SK-N-SH (cell line): ENCODE measurements around the gene RFC4. TPM values are rescaled to one million over a fixed set of nuclear protein-coding genes. Genes with fewer than 3 reads are reported as not detected.

Source experiments
- CTCF ChIA-PET: fragments of 300-600, 350-600 bp; formaldehyde crosslinking; extraction: SDS; loops from one replicate; lab custom pipeline; 2021; lab: Yijun Ruan, JAX
- POLR2A ChIA-PET: fragments of 350-600 bp; sonication (Branson Sonifier 250); formaldehyde crosslinking; extraction: SDS; loops from one replicate; lab custom pipeline; 2020; ENCODE audit warnings: antibody characterized with exemption, inconsistent platforms; lab: Yijun Ruan, JAX
- DNase-seq: peaks from one replicate; pipeline ENCODE4 v3.0.0; 2012
- H2AFZ ChIP-seq: fragments of 200-600 bp; sonication (generic); 2 replicates; pipeline ENCODE4 v1.8.1; 2016; ENCODE audit warnings: antibody characterized with exemption, mild to moderate bottlenecking, low read depth
- H3F3A ChIP-seq: fragments of 200-600 bp; sonication (generic); replicated peaks from 2 replicates; pipeline ENCODE3; 2016; ENCODE audit warnings: antibody characterized with exemption, mild to moderate bottlenecking; ENCODE audit not compliant: insufficient read depth
- H3K27ac ChIP-seq, 2 experiments: fragments of 200-500 bp in 1 of 2; fragments of 200-600 bp in 1 of 2; sonication (Bioruptor generic) in 1 of 2; sonication (generic), shearing (Covaris generic) in 1 of 2; 2 replicates each; pipeline versions ENCODE4 v1.5.1 to v1.6.1; 2014 to 2016; ENCODE audit warnings: low read depth in 2 of 2, inconsistent platforms in 1 of 2, low read length in 1 of 2, mild to moderate bottlenecking in 1 of 2, mixed read lengths in 1 of 2
- H3K27me3 ChIP-seq: fragments of 200-600 bp; sonication (generic), shearing (Covaris generic); 2 replicates; pipeline ENCODE4 v1.6.1; 2016; ENCODE audit warnings: mixed run types; ENCODE audit not compliant: insufficient read depth
- H3K36me3 ChIP-seq, 2 experiments: fragments of 200-500 bp in 1 of 2; fragments of 200-600 bp in 1 of 2; sonication (Bioruptor generic) in 1 of 2; sonication (generic) in 1 of 2; replicated peaks in 1 of 2; 2 replicates each; pipeline versions ENCODE3 to v1.5.1; 2014 to 2016; ENCODE audit warnings: low read length in 1 of 2, mild to moderate bottlenecking in 1 of 2; ENCODE audit not compliant: insufficient read depth in 2 of 2, control insufficient read depth in 1 of 2
- H3K4me1 ChIP-seq, 2 experiments: fragments of 200-500 bp in 1 of 2; fragments of 200-600 bp in 1 of 2; sonication (Bioruptor generic) in 1 of 2; sonication (generic), shearing (Covaris generic) in 1 of 2; 2 replicates each; pipeline versions ENCODE4 v1.5.1 to v1.6.1; 2014 to 2016; ENCODE audit warnings: low read depth in 1 of 2, low read length in 1 of 2, mixed run types in 1 of 2; ENCODE audit not compliant: insufficient read depth in 2 of 2, control insufficient read depth in 1 of 2
- H3K4me2 ChIP-seq: fragments of 200-600 bp; sonication (generic), shearing (Covaris generic); 2 replicates; pipeline ENCODE4 v1.6.1; 2017; ENCODE audit warnings: mixed run types
- H3K4me3 ChIP-seq, 2 experiments: fragments of 200-500 bp in 1 of 2; fragments of 200-600 bp in 1 of 2; sonication (Bioruptor generic) in 1 of 2; sonication (generic), shearing (Covaris generic) in 1 of 2; 2 replicates each; pipeline versions ENCODE4 v1.5.1 to v1.8.1; 2014 to 2016; ENCODE audit warnings: low read depth in 2 of 2, inconsistent platforms in 1 of 2, low read length in 1 of 2, mild to moderate bottlenecking in 1 of 2, mixed read lengths in 1 of 2, moderate library complexity in 1 of 2
- H3K79me2 ChIP-seq: fragments of 200-600 bp; sonication (generic); 2 replicates; pipeline ENCODE4 v1.8.1; 2017; ENCODE audit warnings: mild to moderate bottlenecking; ENCODE audit not compliant: insufficient read depth
- H3K9ac ChIP-seq: fragments of 200-600 bp; sonication (generic); 2 replicates; pipeline ENCODE4 v1.6.1; 2017; ENCODE audit warnings: mixed run types
- H3K9me2 ChIP-seq: fragments of 200-600 bp; sonication (generic); 2 replicates; pipeline ENCODE4 v1.6.1; 2017; ENCODE audit warnings: mixed run types
- H3K9me3 ChIP-seq: fragments of 200-600 bp; sonication (generic); 2 replicates; pipeline ENCODE4 v1.6.1; 2017; ENCODE audit warnings: mixed run types, mild to moderate bottlenecking, moderate library complexity
- H4K20me1 ChIP-seq: fragments of 200-600 bp; sonication (generic); 2 replicates; pipeline ENCODE4 v1.6.1; 2017; ENCODE audit warnings: mild to moderate bottlenecking, mixed run types; ENCODE audit not compliant: insufficient read depth
- CTCF ChIP-seq: fragments of 200-600 bp; sonication (generic); IDR thresholded peaks from 2 replicates; pipeline ENCODE4 v1.6.1; 2017; ENCODE audit warnings: antibody characterized with exemption, mild to moderate bottlenecking, moderate library complexity
- EZH2phosphoT487 ChIP-seq: fragments of 200-600 bp; sonication (generic); IDR thresholded peaks from 2 replicates; pipeline ENCODE4 v1.6.1; 2017; ENCODE audit warnings: low read depth, mixed run types, mild to moderate bottlenecking, antibody characterized with exemption, moderate library complexity, borderline replicate concordance
- FOXJ3 ChIP-seq: sonication (generic); formaldehyde crosslinking; IDR thresholded peaks from 2 replicates; pipeline ENCODE4 v1.5.1; 2020; ENCODE audit warnings: mild to moderate bottlenecking, missing genetic modification reagents
- FOXM1 ChIP-seq: IDR thresholded peaks from 2 replicates; pipeline ENCODE4 v1.4.0; 2012; ENCODE audit warnings: low read depth, mild to moderate bottlenecking
- JUND ChIP-seq: IDR thresholded peaks from 2 replicates; pipeline ENCODE4 v1.4.0; 2012
- MEF2A ChIP-seq: IDR thresholded peaks from 2 replicates; pipeline ENCODE4 v1.4.0; 2012; ENCODE audit warnings: low read depth, borderline replicate concordance
- MXI1 ChIP-seq: IDR thresholded peaks from 2 replicates; pipeline ENCODE4 v1.6.1; 2012; ENCODE audit warnings: mild to moderate bottlenecking, low read depth, low read length, improper control_type of control experiment
- NFIC ChIP-seq: IDR thresholded peaks from 2 replicates; pipeline ENCODE4 v1.4.0; 2012; ENCODE audit warnings: borderline replicate concordance
- PBX3 ChIP-seq: IDR thresholded peaks from 2 replicates; pipeline ENCODE4; 2012
- RAD21 ChIP-seq: IDR thresholded peaks from 2 replicates; pipeline ENCODE4 v1.6.1; 2012; ENCODE audit warnings: mild to moderate bottlenecking, low read length
- RXRA ChIP-seq: IDR thresholded peaks from 2 replicates; pipeline ENCODE4 v1.4.0; 2012; ENCODE audit warnings: low read depth, mild to moderate bottlenecking, borderline replicate concordance
- TCF12 ChIP-seq: IDR thresholded peaks from 2 replicates; pipeline ENCODE4 v1.4.0; 2012
- WGBS: methylation state at CpG from one replicate; pipeline ENCODE4 v1.1.6; 2017; ENCODE audit warnings: low lambda C conversion rate; 5-methylcytosine and 5-hydroxymethylcytosine counted together
- polyA plus RNA-seq, 3 experiments: library from polyadenylated mRNA; depleted of rRNA; stranded (reverse); fragments of >200 nt; gene quantifications; 2 replicates each; pipeline ENCODE4 v1.2.3, GENCODE V29; 2012
- TF ChIP-seq, protein P1 (sequence below): fragments of 150-350 bp; IDR thresholded peaks from 2 replicates; pipeline ENCODE4 v1.6.1; 2017; ENCODE audit warnings: antibody characterized with exemption, low read length, low read depth, borderline replicate concordance
- TF ChIP-seq, protein P2 (sequence below): IDR thresholded peaks from 2 replicates; pipeline ENCODE4 v1.4.0; 2012; ENCODE audit warnings: low read depth, borderline replicate concordance
- TF ChIP-seq, protein P3 (sequence below): fragments of 150-350 bp; IDR thresholded peaks from 2 replicates; pipeline ENCODE4 v1.6.1; 2016; ENCODE audit warnings: mild to moderate bottlenecking, low read depth, low read length

The RFC4 gene
- polyA plus RNA-seq, 1 of the 3 experiments (the other 2 are of a cell fraction), result 13.1 TPM

DNA sequence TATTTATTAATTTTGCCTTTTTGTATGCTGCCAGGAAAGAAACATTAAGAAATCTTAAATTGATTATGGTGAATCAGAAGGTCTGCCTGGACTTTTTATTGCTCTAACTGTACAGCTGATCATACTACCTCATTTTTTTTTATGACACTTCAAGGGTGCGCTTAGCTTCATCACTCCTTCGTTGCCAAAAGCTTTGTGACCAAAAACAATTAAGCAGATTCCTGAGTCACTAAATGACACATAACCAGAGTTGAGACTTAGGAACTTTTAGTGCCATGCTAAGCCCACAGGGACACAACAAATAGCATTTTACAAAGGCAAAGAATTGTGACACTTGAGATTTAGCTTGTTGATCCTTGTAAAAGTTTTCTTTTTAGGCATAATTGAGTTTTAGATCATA is 41.2 kb upstream of the RFC4 start:
- no peaks in the 10 kb centered on the region for H3K36me3 ChIP-seq

DNA sequence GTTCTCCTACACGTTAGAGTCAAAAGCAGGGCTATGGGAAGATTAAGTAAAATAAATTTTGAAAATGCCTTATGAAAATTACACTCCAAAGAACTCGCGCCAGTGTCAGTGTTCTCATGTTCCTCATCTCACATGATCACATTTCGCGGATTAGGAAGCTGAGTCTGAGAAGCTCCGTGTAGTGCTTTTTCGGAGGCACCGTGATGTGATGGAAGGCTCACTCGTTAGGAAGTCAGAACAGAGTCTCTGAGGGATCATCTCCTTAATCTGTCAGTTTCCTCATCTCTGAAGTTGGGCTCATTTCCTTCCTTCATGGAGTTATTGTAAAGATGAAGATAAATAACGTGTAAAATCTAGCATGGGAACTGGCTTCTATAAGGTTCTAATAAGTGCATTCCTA is 39.5 kb upstream of the RFC4 start:
- H3F3A ChIP-seq, result no peaks in the 10 kb centered on the region
- H3K4me1 ChIP-seq, result no peaks in the 10 kb centered on the region
- POLR2A ChIA-PET, result no interaction called here
- no peaks in the 10 kb centered on the region for H4K20me1 ChIP-seq
- no peak overlapping the region for H2AFZ ChIP-seq
- H3K36me3 ChIP-seq, result no peaks in the 10 kb centered on the region
- H3K79me2 ChIP-seq, result no peaks in the 10 kb centered on the region
- CTCF ChIA-PET, result interaction anchor here (1.6 to 7.1 kb wide), 2 partner anchors 294 to 320 kb away, joined by 6 to 101 read pairs; partner anchors contain the start of gene RPL39L
- whole genome bisulfite sequencing, result 67% methylated on average over 10 of the region's 10 CpGs
- H3K9me3 ChIP-seq, result no peaks in the 10 kb centered on the region
- H3K4me2 ChIP-seq, result no peak overlapping the region
- no peak overlapping the region for H3K4me3 ChIP-seq
- no peak overlapping the region for H3K27ac ChIP-seq
- H3K9me2 ChIP-seq, result no peaks in the 10 kb centered on the region
- TF ChIP-seq NFIC, result no peak
- TF ChIP-seq, protein P1, sequence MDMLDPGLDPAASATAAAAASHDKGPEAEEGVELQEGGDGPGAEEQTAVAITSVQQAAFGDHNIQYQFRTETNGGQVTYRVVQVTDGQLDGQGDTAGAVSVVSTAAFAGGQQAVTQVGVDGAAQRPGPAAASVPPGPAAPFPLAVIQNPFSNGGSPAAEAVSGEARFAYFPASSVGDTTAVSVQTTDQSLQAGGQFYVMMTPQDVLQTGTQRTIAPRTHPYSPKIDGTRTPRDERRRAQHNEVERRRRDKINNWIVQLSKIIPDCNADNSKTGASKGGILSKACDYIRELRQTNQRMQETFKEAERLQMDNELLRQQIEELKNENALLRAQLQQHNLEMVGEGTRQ, result no peak
- TF ChIP-seq MEF2A, result no peak
- no peak for TF ChIP-seq MXI1
- no peak for TF ChIP-seq RXRA
- no peak for TF ChIP-seq EZH2phosphoT487
- TF ChIP-seq, protein P2, sequence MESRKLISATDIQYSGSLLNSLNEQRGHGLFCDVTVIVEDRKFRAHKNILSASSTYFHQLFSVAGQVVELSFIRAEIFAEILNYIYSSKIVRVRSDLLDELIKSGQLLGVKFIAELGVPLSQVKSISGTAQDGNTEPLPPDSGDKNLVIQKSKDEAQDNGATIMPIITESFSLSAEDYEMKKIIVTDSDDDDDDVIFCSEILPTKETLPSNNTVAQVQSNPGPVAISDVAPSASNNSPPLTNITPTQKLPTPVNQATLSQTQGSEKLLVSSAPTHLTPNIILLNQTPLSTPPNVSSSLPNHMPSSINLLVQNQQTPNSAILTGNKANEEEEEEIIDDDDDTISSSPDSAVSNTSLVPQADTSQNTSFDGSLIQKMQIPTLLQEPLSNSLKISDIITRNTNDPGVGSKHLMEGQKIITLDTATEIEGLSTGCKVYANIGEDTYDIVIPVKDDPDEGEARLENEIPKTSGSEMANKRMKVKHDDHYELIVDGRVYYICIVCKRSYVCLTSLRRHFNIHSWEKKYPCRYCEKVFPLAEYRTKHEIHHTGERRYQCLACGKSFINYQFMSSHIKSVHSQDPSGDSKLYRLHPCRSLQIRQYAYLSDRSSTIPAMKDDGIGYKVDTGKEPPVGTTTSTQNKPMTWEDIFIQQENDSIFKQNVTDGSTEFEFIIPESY, result no peak
- TF ChIP-seq, protein P3, sequence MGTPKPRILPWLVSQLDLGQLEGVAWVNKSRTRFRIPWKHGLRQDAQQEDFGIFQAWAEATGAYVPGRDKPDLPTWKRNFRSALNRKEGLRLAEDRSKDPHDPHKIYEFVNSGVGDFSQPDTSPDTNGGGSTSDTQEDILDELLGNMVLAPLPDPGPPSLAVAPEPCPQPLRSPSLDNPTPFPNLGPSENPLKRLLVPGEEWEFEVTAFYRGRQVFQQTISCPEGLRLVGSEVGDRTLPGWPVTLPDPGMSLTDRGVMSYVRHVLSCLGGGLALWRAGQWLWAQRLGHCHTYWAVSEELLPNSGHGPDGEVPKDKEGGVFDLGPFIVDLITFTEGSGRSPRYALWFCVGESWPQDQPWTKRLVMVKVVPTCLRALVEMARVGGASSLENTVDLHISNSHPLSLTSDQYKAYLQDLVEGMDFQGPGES, result no peak
- TF ChIP-seq FOXM1, result no peak
- TF ChIP-seq JUND, result no peak
- no peak for TF ChIP-seq PBX3
- TF ChIP-seq CTCF, result no peak
- TF ChIP-seq TCF12, result no peak
- DNase-seq, result no peak
- H3K27me3 ChIP-seq, result peaks cover 17% of the 10 kb centered on the region; the same call in 1 of the 2 replicates
- no peak overlapping the region for H3K9ac ChIP-seq

More for the DNA sequence above, 41.2 kb upstream of the RFC4 start:
- WGBS, result 51% methylated on average over 2 of the region's 2 CpGs
- Histone ChIP-seq H3F3A (no peaks in the 10 kb centered on the region), H2AFZ (no peak overlapping the region), H3K4me2 (no peak overlapping the region), H3K9me2 (no peaks in the 10 kb centered on the region), H4K20me1 (no peaks in the 10 kb centered on the region), H3K9ac (no peak overlapping the region), H3K27ac (no peak overlapping the region), H3K4me3 (no peak overlapping the region), H3K4me1 (no peaks in the 10 kb centered on the region), H3K9me3 (no peaks in the 10 kb centered on the region), H3K79me2 (no peaks in the 10 kb centered on the region), H3K27me3 (peaks cover 17% of the 10 kb centered on the region; the same call in 1 of the 2 replicates)
- no peak for TF ChIP-seq FOXJ3 (CRISPR knock-in tag)
- TF ChIP-seq RAD21, result no peak
- DNase-seq, result no peak
- ChIA-PET CTCF (interaction anchor here (0.6 to 7.1 kb wide), 7 partner anchors 9 to 870 kb away, joined by 3 to 101 read pairs (median 12); partner anchors contain the start of gene RPL39L), POLR2A (no interaction called here)
